ENCODE measurements around the gene ENO3. TPM values are rescaled to one million over a fixed set of nuclear protein-coding genes. Genes with fewer than 3 reads are reported as not detected.

ENO3 gene
- total and polyA plus RNA-seq, 2 experiments from 2014 or later: 12.1 to 19.6 TPM

GRCh38 chr17:4947411-4948165 lies 3.3 kb upstream of the ENO3 start:
- Mint-ChIP-seq H3K9me3 (no peaks in the 10 kb centered on the region; the same call in 2 of the 3 replicates), H3K27me3 (ENCODE audit: insufficient read depth, low read depth, poor library complexity) (peaks cover 37% of the 10 kb centered on the region), H3K27ac (peak overlapping the region; percentile 98), H3K36me3 (ENCODE audit: low read depth) (peaks cover 51% of the 10 kb centered on the region), H3K4me1 (peaks cover 42% of the 10 kb centered on the region), H3K4me3 (peak overlapping the region; percentile 92)
- peak overlapping the region; percentile 100 for H3K27ac ChIP-seq (ENCODE audit: low read depth)
- no peaks in the 10 kb centered on the region for H3K27me3 ChIP-seq (ENCODE audit: insufficient read depth)
- H4K20me1 ChIP-seq (replicated peaks; ENCODE audit: insufficient read depth): peaks cover 22% of the 10 kb centered on the region
- TF ChIP-seq ZNF114 (CRISPR knock-in tag; IDR thresholded peaks at IDR 0.05): no peak
- no peak for TF ChIP-seq POLR2AphosphoS5 (IDR thresholded peaks at IDR 0.05; ENCODE audit: low read depth)
- no peak for TF ChIP-seq EZH2 (IDR thresholded peaks at IDR 0.05; ENCODE audit: low read depth, unreplicated experiment)
- no peak for TF ChIP-seq ZNF331 (CRISPR knock-in tag; IDR thresholded peaks at IDR 0.05; ENCODE audit: low read depth)
- no peak for TF ChIP-seq STAT1 (IDR thresholded peaks at IDR 0.05; ENCODE audit: unreplicated experiment)
- TF ChIP-seq CREB1 (CRISPR knock-in tag; IDR thresholded peaks at IDR 0.05; ENCODE audit: low read depth): no peak
- TF ChIP-seq, protein P1, sequence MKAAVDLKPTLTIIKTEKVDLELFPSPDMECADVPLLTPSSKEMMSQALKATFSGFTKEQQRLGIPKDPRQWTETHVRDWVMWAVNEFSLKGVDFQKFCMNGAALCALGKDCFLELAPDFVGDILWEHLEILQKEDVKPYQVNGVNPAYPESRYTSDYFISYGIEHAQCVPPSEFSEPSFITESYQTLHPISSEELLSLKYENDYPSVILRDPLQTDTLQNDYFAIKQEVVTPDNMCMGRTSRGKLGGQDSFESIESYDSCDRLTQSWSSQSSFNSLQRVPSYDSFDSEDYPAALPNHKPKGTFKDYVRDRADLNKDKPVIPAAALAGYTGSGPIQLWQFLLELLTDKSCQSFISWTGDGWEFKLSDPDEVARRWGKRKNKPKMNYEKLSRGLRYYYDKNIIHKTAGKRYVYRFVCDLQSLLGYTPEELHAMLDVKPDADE (IDR thresholded peaks at IDR 0.05): no peak
- TF ChIP-seq, protein P2, sequence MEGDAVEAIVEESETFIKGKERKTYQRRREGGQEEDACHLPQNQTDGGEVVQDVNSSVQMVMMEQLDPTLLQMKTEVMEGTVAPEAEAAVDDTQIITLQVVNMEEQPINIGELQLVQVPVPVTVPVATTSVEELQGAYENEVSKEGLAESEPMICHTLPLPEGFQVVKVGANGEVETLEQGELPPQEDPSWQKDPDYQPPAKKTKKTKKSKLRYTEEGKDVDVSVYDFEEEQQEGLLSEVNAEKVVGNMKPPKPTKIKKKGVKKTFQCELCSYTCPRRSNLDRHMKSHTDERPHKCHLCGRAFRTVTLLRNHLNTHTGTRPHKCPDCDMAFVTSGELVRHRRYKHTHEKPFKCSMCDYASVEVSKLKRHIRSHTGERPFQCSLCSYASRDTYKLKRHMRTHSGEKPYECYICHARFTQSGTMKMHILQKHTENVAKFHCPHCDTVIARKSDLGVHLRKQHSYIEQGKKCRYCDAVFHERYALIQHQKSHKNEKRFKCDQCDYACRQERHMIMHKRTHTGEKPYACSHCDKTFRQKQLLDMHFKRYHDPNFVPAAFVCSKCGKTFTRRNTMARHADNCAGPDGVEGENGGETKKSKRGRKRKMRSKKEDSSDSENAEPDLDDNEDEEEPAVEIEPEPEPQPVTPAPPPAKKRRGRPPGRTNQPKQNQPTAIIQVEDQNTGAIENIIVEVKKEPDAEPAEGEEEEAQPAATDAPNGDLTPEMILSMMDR (conservative IDR thresholded peaks at IDR 0.05; ENCODE audit: low read depth in 2 of 2): no peak
- TF ChIP-seq REST (IDR thresholded peaks at IDR 0.05; ENCODE audit: unreplicated experiment): no peak
- TF ChIP-seq, protein P3, sequence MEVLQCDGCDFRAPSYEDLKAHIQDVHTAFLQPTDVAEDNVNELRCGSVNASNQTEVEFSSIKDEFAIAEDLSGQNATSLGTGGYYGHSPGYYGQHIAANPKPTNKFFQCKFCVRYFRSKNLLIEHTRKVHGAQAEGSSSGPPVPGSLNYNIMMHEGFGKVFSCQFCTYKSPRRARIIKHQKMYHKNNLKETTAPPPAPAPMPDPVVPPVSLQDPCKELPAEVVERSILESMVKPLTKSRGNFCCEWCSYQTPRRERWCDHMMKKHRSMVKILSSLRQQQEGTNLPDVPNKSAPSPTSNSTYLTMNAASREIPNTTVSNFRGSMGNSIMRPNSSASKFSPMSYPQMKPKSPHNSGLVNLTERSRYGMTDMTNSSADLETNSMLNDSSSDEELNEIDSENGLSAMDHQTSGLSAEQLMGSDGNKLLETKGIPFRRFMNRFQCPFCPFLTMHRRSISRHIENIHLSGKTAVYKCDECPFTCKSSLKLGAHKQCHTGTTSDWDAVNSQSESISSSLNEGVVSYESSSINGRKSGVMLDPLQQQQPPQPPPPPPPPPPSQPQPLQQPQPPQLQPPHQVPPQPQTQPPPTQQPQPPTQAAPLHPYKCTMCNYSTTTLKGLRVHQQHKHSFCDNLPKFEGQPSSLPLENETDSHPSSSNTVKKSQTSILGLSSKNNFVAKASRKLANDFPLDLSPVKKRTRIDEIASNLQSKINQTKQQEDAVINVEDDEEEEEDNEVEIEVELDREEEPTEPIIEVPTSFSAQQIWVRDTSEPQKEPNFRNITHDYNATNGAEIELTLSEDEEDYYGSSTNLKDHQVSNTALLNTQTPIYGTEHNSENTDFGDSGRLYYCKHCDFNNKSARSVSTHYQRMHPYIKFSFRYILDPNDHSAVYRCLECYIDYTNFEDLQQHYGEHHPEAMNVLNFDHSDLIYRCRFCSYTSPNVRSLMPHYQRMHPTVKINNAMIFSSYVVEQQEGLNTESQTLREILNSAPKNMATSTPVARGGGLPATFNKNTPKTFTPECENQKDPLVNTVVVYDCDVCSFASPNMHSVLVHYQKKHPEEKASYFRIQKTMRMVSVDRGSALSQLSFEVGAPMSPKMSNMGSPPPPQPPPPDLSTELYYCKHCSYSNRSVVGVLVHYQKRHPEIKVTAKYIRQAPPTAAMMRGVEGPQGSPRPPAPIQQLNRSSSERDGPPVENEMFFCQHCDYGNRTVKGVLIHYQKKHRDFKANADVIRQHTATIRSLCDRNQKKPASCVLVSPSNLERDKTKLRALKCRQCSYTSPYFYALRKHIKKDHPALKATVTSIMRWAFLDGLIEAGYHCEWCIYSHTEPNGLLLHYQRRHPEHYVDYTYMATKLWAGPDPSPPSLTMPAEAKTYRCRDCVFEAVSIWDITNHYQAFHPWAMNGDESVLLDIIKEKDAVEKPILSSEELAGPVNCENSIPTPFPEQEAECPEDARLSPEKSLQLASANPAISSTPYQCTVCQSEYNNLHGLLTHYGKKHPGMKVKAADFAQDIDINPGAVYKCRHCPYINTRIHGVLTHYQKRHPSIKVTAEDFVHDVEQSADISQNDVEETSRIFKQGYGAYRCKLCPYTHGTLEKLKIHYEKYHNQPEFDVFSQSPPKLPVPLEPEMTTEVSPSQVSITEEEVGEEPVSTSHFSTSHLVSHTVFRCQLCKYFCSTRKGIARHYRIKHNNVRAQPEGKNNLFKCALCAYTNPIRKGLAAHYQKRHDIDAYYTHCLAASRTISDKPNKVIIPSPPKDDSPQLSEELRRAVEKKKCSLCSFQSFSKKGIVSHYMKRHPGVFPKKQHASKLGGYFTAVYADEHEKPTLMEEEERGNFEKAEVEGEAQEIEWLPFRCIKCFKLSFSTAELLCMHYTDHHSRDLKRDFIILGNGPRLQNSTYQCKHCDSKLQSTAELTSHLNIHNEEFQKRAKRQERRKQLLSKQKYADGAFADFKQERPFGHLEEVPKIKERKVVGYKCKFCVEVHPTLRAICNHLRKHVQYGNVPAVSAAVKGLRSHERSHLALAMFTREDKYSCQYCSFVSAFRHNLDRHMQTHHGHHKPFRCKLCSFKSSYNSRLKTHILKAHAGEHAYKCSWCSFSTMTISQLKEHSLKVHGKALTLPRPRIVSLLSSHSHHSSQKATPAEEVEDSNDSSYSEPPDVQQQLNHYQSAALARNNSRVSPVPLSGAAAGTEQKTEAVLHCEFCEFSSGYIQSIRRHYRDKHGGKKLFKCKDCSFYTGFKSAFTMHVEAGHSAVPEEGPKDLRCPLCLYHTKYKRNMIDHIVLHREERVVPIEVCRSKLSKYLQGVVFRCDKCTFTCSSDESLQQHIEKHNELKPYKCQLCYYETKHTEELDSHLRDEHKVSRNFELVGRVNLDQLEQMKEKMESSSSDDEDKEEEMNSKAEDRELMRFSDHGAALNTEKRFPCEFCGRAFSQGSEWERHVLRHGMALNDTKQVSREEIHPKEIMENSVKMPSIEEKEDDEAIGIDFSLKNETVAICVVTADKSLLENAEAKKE (CRISPR knock-in tag; IDR thresholded peaks at IDR 0.05): no peak
- no peak for TF ChIP-seq NANOG (IDR thresholded peaks at IDR 0.05; ENCODE audit: borderline replicate concordance)
- no peak for TF ChIP-seq JUNB (IDR thresholded peaks at IDR 0.05; ENCODE audit: unreplicated experiment)
- TF ChIP-seq EZH2phosphoT487 (IDR thresholded peaks at IDR 0.05; ENCODE audit: unreplicated experiment): no peak
- H3K9me2 ChIP-seq (ENCODE audit: insufficient read depth): no peaks in the 10 kb centered on the region
- peak overlapping the region; percentile 96 for H3K4me3 ChIP-seq
- H3K79me2 ChIP-seq (replicated peaks; ENCODE audit: insufficient read depth): peaks cover 43% of the 10 kb centered on the region
- H3K4me1 ChIP-seq (ENCODE audit: insufficient read depth): peaks cover 43% of the 10 kb centered on the region
- H2AFZ ChIP-seq: no peak overlapping the region
- peaks cover 21% of the 10 kb centered on the region for H3K36me3 ChIP-seq (ENCODE audit: insufficient read depth)
- peaks cover 45% of the 10 kb centered on the region for H3F3A ChIP-seq (replicated peaks; ENCODE audit: low read depth)
- DNase-seq (ENCODE audit: low spot score) (peak; percentile 77), ATAC-seq (peak; percentile 7)
- peak overlapping the region; percentile 96 for H3K4me2 ChIP-seq
